Measurements from ENCODE around the gene SMIM24.
"Not testable (repeated sequence)": the region's sequence is repeated elsewhere in the genome, so short reads cannot be mapped to it uniquely, and the experiment has no call there.

The SMIM24 gene

DNA sequence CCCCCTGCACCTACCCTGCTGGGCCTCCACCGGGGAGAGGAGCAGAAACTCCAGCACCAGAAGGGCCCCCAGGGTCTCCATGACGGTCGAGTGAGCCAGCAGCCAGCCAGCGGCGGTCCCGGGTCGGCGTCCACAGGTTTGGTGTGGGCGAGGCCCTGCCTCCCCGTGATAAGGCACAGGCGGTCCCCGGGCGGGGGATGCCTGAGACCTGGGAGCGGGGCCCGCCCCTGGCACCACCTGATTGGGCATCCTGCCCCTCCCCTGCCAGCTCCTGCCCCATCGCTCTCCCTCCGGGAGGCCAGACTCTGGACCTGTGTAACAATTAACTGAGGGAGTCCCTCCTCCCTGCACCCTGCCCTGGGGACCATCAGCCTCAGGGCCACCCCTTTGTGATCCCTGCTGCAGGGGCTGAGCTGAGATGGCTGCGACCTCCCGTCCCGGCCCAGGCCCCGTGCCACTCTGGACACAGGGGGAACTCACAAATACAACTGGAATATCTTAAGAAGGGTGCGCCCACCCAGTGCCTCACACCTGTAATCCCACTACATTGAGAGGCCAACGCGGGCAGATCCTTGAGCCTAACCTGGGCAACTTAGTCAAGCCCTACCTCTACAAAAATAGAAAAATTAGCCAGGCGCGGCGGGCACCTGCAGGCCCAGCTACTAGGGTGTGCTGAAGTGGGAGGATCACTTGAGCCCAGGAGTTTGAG, at the start of gene SMIM24:
SMIM24 (minus strand) TSS at position 143 of the 709 bp plus-strand sequence; CDS start at position 81, 62 bp downstream.
- DNase-seq (ENCODE audit: extremely low spot score): no peak
- POLR2A ChIA-PET: no interaction called here
- TF ChIP-seq, protein P1, sequence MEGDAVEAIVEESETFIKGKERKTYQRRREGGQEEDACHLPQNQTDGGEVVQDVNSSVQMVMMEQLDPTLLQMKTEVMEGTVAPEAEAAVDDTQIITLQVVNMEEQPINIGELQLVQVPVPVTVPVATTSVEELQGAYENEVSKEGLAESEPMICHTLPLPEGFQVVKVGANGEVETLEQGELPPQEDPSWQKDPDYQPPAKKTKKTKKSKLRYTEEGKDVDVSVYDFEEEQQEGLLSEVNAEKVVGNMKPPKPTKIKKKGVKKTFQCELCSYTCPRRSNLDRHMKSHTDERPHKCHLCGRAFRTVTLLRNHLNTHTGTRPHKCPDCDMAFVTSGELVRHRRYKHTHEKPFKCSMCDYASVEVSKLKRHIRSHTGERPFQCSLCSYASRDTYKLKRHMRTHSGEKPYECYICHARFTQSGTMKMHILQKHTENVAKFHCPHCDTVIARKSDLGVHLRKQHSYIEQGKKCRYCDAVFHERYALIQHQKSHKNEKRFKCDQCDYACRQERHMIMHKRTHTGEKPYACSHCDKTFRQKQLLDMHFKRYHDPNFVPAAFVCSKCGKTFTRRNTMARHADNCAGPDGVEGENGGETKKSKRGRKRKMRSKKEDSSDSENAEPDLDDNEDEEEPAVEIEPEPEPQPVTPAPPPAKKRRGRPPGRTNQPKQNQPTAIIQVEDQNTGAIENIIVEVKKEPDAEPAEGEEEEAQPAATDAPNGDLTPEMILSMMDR (IDR thresholded peaks at IDR 0.05; ENCODE audit: control extremely low read depth, extremely low read depth, low read depth, missing control alignments): no peak
- CTCF ChIA-PET: interaction anchor here (1.4 to 6.1 kb wide), 3 partner anchors 51 to 176 kb away, joined by 4 to 46 read pairs (median 10); no protein-coding TSS in a partner anchor

DNA sequence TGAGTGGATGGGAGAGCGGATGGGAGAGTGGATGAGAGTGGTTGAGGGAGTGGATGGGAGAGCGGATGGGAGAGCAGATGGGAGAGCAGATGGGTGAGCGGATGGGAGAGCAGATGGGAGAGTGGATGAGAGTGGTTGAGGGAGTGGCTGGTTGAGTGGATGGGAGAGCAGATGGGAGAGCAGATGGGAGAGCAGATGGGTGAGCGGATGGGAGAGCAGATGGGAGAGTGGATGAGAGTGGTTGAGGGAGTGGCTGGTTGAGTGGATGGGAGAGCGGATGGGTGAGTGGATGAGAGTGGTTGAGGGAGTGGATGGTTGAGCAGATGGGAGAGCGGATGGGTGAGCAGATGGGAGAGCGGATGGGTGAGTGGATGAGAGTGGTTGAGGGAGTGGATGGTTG, 49.0 kb upstream of the SMIM24 start:
- CTCF ChIA-PET; POLR2A ChIA-PET; DNase-seq (ENCODE audit: extremely low spot score): not testable (repeated sequence)

DNA sequence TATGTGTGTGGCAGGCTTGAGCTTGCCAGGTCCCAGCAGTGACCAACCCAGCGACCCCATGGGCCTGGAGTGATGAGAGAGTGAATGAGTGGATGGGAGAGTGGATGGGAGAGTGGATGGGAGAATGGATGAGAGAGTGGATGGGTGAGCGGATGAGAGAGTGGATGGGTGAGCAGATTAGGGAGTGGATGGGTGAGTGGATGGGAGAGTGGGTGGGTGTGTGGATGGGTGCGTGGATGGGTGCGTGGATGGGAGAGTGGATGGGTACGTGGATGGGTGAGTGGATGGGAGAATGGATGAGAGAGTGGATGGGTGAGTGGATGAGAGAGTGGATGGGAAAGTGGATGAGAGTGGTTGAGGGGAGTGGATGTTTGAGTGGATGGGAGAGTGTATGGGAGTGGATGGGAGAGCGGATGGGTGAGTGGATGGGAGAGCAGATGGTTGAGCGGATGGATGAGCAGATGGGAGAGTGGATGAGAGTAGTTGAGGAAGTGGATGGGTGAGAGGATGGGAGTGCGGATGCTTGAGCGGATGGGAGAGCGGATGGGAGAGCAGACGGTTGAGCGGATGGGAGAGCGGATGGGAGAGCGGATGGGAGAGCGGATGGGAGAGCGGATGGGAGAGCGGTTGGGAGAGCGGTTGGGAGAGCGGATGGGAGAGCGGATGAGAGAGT, 48.4 kb upstream of the SMIM24 start:
- TF ChIP-seq, protein P1 (IDR thresholded peaks at IDR 0.05; ENCODE audit: control extremely low read depth, extremely low read depth, low read depth, missing control alignments): no peak
- ChIA-PET CTCF (no interaction called here), POLR2A (no interaction called here)
- DNase-seq (ENCODE audit: extremely low spot score): no peak

DNA sequence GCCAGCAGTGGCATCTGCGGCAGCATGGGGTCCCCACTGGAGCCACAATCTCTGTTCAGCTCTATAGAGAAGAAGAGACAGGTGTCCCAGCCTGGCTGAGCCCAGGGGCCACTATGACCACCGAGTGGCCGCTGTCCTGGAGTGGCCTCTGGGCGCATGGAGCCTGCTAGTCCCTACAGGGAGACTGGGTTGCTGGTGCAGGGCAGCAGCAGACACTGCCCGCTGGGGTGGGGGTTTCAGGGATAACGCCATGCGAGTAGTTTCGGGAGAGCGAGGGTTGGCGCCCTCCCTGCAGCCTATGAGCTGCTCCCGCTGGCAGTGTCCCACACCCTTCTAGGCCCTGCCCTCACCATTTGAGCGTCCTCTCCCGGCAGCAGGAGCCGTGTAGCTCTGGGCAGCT, 47.8 kb upstream of the SMIM24 start:
- CTCF ChIA-PET: interaction anchor here (1.7 kb wide), 1 partner anchor 14 kb away, joined by 6 read pairs; no protein-coding TSS in a partner anchor

DNA sequence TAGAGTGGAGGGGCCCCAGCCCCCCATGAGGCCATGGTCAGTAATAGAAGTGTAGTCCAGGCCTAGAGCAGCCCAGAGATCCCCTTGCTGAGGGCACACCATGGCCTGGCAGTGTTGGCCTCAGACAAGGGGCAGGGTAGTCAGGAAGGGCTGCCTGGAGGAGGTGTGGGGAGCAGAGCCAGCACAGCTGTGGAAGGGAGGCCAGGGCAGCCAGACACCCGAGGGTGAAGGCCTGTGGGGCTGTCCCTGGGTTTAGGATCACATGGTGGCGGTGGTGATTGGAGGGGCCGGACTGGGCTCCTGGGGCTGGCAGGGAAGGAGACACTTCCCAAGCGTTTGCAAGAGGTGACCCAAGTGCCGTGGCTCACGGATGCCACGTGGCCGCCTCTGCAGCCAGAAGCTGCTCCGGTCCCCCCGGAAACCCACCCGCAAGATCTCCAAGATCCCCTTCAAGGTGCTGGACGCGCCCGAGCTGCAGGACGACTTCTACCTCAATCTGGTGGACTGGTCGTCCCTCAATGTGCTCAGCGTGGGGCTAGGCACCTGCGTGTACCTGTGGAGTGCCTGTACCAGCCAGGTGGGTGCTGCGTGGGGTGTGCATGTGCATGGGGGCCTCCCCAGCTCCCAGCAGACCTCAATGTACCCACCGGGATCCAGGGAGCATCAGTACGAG, 47.0 kb upstream of the SMIM24 start:
- no peak for DNase-seq (ENCODE audit: extremely low spot score)
- ChIA-PET POLR2A (interaction anchor here (0.6 kb wide), 1 partner anchor 27 kb away, joined by 3 read pairs; no protein-coding TSS in a partner anchor), CTCF (interaction anchor here (1.0 to 1.7 kb wide), 2 partner anchors 9 to 15 kb away, joined by 3 to 6 read pairs; no protein-coding TSS in a partner anchor)
- TF ChIP-seq, protein P1 (IDR thresholded peaks at IDR 0.05; ENCODE audit: control extremely low read depth, extremely low read depth, low read depth, missing control alignments): no peak

More for the DNA sequence above, 47.8 kb upstream of the SMIM24 start:
- no peak for DNase-seq (ENCODE audit: extremely low spot score)
- POLR2A ChIA-PET: no interaction called here
- TF ChIP-seq, protein P1 (IDR thresholded peaks at IDR 0.05; ENCODE audit: control extremely low read depth, extremely low read depth, low read depth, missing control alignments): no peak

DNA sequence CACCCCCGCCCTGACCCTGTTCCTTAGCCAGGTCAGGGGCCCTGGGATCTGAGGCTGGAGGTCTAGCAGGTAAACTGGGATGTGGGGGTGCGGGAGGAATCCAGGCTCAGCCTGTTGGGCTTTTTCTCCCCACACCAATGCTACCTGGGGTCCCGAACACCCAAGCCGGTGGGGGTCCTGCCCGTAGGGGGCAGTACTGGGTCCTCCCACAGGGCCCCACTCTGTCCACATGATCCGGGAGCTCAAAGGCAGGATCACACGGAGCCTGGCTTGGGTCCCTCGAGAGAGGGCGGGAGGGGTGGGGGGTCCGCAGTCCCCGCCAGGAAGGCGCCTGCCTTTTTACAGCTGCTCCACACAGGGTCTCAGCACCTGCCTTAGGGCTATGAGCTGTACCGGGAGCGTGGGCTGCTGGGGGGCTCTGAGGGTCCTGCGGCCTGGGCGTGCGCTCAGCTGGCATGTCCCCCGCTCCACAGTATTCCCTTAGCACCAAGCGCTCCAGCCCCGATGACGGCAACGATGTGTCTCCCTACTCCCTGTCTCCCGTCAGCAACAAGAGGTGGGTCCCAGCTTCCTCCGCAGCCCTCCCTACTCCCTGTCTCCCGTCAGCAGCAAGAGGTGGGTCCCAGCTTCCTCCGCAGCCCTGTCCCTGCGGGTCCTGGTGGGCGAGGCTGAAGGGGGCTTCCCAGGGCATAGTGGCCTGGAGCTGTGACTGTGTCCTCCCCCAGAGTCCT, 46.3 kb upstream of the SMIM24 start:
- CTCF ChIA-PET: interaction anchor here (1.0 to 1.7 kb wide), 2 partner anchors 8 to 15 kb away, joined by 3 to 6 read pairs; no protein-coding TSS in a partner anchor
- POLR2A ChIA-PET: interaction anchor here (0.6 kb wide), 1 partner anchor 28 kb away, joined by 3 read pairs; no protein-coding TSS in a partner anchor
- no peak for DNase-seq (ENCODE audit: extremely low spot score)
- TF ChIP-seq, protein P1 (IDR thresholded peaks at IDR 0.05; ENCODE audit: control extremely low read depth, extremely low read depth, low read depth, missing control alignments): no peak
